HG02981 (cell line): ENCODE measurements around the gene KIF5C.

Experiments
- ATAC-seq: cut with Tn5 transposase; IDR thresholded peaks from one replicate; pipeline ENCODE4 v1.9.1; 2021; ENCODE audit warnings: mild to moderate bottlenecking, moderate library complexity; ENCODE audit not compliant: unreplicated experiment

The KIF5C gene

GRCh38 chr2:149068996-149069888 lies 194.2 kb downstream of the KIF5C start:
- no peak for ATAC-seq

- ATAC-seq: no peak
Measured at GRCh38 chr2:149070681-149071320, 195.8 kb downstream of the KIF5C start.

DNA sequence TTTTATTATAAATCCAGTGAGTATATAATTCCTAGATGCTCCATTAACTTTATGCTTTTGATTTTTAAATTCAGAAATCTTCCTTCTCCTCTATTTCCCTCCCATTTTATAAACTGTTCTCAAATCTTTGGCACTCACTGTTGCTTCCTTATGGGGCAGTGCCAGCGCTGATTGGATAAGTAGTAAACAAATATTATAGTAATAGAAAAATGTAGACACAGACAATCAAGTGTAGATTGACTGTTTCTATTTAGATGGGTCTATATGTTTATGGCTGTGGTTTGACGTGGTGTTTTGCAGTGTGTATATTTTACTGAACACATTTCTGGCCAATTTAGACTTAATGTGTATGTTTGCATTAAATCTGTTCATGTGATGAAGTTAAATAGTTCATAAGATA lies 200.1 kb downstream of the KIF5C start:
- ATAC-seq: no peak

DNA sequence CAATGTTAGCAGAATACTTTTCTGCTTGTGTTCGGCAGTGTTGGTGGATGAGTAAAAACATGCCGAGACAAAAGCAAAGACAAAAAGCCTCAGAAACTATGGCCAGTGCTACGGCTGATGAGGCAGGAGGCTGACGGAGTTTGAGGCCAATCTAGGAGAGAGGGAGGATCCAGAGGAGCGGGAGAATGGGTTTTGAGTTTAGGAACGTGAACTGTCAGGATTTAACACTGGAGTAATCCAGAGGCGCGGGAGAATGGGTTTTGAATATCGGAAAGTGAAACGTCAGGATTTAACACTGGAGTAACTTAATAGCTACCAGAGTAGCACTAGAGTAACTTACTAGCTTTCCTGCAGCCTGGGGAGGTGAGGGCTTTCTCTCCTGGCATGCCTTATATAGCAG lies 200.8 kb downstream of the KIF5C start:
- no peak for ATAC-seq
